Left lung (tissue), 10 donors: ENCODE measurements around the gene MICAL3. TPM values are rescaled to one million over a fixed set of nuclear protein-coding genes. Genes with fewer than 3 reads are reported as not detected.

Experiments used
- ATAC-seq: fragments of 200-7000 bp; cut with Tn5 transposase; one replicate; pipeline ENCODE4 v1.9.1; 2020; ENCODE audit warnings: moderate library complexity
- DNase-seq, 4 donors: peaks; one replicate each; pipeline ENCODE4 v3.0.0-alpha.2; 2013 to 2020
- H3K27ac ChIP-seq, 2 donors: fragments of 200-600 bp; sonication (generic) in 1 of 2; one replicate each; pipeline versions ENCODE4 v1.5.0 to v1.8.0; 2020 to 2021
- H3K27me3 ChIP-seq, 2 donors: fragments of 200-600 bp; sonication (generic) in 1 of 2; one replicate each; pipeline versions ENCODE4 v1.5.0 to v1.8.0; 2020 to 2021
- H3K36me3 ChIP-seq, 2 donors: fragments of 200-600 bp; sonication (generic) in 1 of 2; one replicate each; pipeline versions ENCODE4 v1.5.0 to v1.8.0; 2020 to 2021
- H3K4me1 ChIP-seq, 2 donors: fragments of 200-600 bp; one replicate each; pipeline ENCODE4 v1.8.0; 2021
- H3K4me3 ChIP-seq, 2 donors: fragments of 200-600 bp; sonication (generic) in 1 of 2; one replicate each; pipeline versions ENCODE4 v1.5.0 to v1.8.0; 2020 to 2021; ENCODE audit warnings: mild to moderate bottlenecking in 1 of 2
- H3K9me3 ChIP-seq, 2 donors: fragments of 200-600 bp; sonication (generic) in 1 of 2; one replicate each; pipeline versions ENCODE4 v1.5.0 to v1.8.0; 2020 to 2021
- intact Hi-C, 2 donors: fragments of 100-400 bp; cut with DNase I; formaldehyde crosslinking; loops; one replicate each; pipeline versions ENCODE4 v1.11.2 to v1.14.2; 2022
- polyA plus RNA-seq, 6 donors: library from polyadenylated mRNA; unstranded; fragments of 120-200 nt; gene quantifications; one replicate each; pipeline ENCODE4 v1.2.1, GENCODE V29; 2013; ENCODE audit not compliant: insufficient read length in 6 of 6
- total RNA-seq, 2 donors: library from RNA; stranded (reverse); fragmentation: NEBNext Ultra II Directional; extraction: Animal tissue kit (Norgen Biotek cat#: 25700); gene quantifications; one replicate each; pipeline ENCODE4 v1.2.1, GENCODE V29; 2021
- TF ChIP-seq, protein P1 (sequence below), 2 donors: fragments of 200-600 bp; sonication (generic) in 1 of 2; IDR thresholded peaks; one replicate each; pipeline versions ENCODE4 v1.5.0 to v1.8.0; 2021; ENCODE audit warnings: antibody characterized with exemption in 2 of 2
- donor health status: DM: no; HTN: yes; CAD: no.
- donor health status: DM: no; HTN: no; CAD: no.

MICAL3 gene
- total and polyA plus RNA-seq, 8 donors: 24.9 to 64.8 (median 56.2) TPM

DNA sequence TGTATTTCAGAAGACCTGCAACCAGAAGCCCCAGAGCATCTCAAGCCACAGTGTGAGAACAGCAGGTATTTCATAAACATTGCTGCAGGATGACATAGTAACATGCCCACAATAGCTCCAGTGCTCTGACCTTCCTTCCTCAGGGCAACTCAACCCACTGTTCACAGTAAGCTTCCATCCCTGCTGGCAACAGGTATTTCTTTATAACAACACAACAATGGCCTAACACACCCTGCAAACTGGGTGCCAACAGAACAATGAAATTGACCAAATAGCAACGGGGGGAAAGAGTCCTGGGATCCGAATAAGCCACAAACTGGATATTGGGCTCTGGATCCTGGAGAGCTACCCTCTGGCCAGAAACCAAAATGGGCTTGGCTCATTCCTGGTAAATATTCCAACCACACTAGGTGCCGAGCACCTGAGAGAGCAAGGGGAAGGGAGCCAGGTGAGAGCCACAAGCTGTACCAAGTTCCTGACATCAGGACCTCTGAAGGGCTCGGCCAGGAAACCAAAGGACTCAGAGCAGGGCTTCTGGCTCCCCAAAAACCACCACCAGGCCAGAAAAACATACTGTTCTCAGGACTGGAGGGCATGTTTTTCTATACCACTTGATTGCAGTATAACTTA lies 99.5 kb downstream of the MICAL3 start:
- H3K4me1 ChIP-seq: peaks cover 10 to 26% of the 10 kb centered on the region in 2 donors
- H3K36me3 ChIP-seq: no peaks in the 10 kb centered on the region
- no peaks in the 10 kb centered on the region for H3K9me3 ChIP-seq
- intact Hi-C loops: no loop called here
- H3K27me3 ChIP-seq: no peaks in the 10 kb centered on the region
- no peak overlapping the region for H3K4me3 ChIP-seq
- TF ChIP-seq, protein P1, sequence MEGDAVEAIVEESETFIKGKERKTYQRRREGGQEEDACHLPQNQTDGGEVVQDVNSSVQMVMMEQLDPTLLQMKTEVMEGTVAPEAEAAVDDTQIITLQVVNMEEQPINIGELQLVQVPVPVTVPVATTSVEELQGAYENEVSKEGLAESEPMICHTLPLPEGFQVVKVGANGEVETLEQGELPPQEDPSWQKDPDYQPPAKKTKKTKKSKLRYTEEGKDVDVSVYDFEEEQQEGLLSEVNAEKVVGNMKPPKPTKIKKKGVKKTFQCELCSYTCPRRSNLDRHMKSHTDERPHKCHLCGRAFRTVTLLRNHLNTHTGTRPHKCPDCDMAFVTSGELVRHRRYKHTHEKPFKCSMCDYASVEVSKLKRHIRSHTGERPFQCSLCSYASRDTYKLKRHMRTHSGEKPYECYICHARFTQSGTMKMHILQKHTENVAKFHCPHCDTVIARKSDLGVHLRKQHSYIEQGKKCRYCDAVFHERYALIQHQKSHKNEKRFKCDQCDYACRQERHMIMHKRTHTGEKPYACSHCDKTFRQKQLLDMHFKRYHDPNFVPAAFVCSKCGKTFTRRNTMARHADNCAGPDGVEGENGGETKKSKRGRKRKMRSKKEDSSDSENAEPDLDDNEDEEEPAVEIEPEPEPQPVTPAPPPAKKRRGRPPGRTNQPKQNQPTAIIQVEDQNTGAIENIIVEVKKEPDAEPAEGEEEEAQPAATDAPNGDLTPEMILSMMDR (IDR thresholded peaks at IDR 0.05): no peak
- ATAC-seq (no peak), DNase-seq (no peak)
- H3K27ac ChIP-seq: no peak overlapping the region

- H3K4me1 ChIP-seq: peaks cover 15 to 29% of the 10 kb centered on the region in 2 donors
- no peak overlapping the region for H3K4me3 ChIP-seq
- ATAC-seq (no peak), DNase-seq (no peak)
- intact Hi-C loops: no loop called here
- no peaks in the 10 kb centered on the region for H3K9me3 ChIP-seq
- H3K36me3 ChIP-seq: no peaks in the 10 kb centered on the region
- H3K27ac ChIP-seq: no peak overlapping the region
- H3K27me3 ChIP-seq: no peaks in the 10 kb centered on the region
- TF ChIP-seq, protein P1 (IDR thresholded peaks at IDR 0.05): no peak
These were observed 100.3 kb downstream of the MICAL3 start for GRCh38 chr22:17924076-17924475.

- H3K36me3 ChIP-seq: no peaks in the 10 kb centered on the region
- ATAC-seq (peak; percentile 46), DNase-seq (peak in 1 of 4 donors; percentile 36)
- no peak overlapping the region for H3K4me3 ChIP-seq
- H3K27me3 ChIP-seq: no peaks in the 10 kb centered on the region
- intact Hi-C loops: no loop called here
- H3K27ac ChIP-seq: peak overlapping the region; percentile 2 to 15
- TF ChIP-seq, protein P1 (IDR thresholded peaks at IDR 0.05): no peak
- H3K4me1 ChIP-seq: peaks cover 15 to 29% of the 10 kb centered on the region in 2 donors
- H3K9me3 ChIP-seq: no peaks in the 10 kb centered on the region
These were observed 101.1 kb downstream of the MICAL3 start for GRCh38 chr22:17922925-17923903.

GRCh38 chr22:17921871-17922821 lies 102.2 kb downstream of the MICAL3 start:
- peak; percentile 68 for ATAC-seq
- intact Hi-C loops: no loop called here
- peak in 2 of 4 donors; percentile 43 to 64 for DNase-seq
- Histone ChIP-seq H3K36me3 (no peaks in the 10 kb centered on the region), H3K27me3 (no peaks in the 10 kb centered on the region), H3K9me3 (no peaks in the 10 kb centered on the region), H3K4me3 (no peak overlapping the region), H3K27ac (peak overlapping the region; percentile 2 to 8), H3K4me1 (peaks cover 15 to 29% of the 10 kb centered on the region in 2 donors)
- TF ChIP-seq, protein P1 (IDR thresholded peaks at IDR 0.05): no peak
